Heart left ventricle (tissue), 13 donors: ENCODE measurements around the gene CNTN4.

Experiments used
- POLR2A ChIP-seq, 2 donors: fragments of 450-650 bp; IDR thresholded peaks; one replicate each; pipeline ENCODE4 v1.6.1; 2017; ENCODE audit warnings: antibody characterized with exemption in 2 of 2, mild to moderate bottlenecking in 2 of 2, moderate library complexity in 2 of 2
- TF ChIP-seq, protein P1 (sequence below), 12 donors: fragments of 200-600 bp; sonication (generic) in 4 of 12; IDR thresholded peaks; one replicate each; pipeline versions ENCODE4 v1.5.0 to v1.8.0; 2018 to 2022; ENCODE audit warnings: antibody characterized with exemption in 12 of 12, mild to moderate bottlenecking in 5 of 12
- donor health status: ischemic (EF 13 %, LVEDD 7.1; RV severe dilation, severe dysfunction).
- donor health status: DM: no; HTN: yes; CAD: no.
- donor health status: DM: no; HTN: no; CAD: no.
- donor health status: ischemic (EF 25% LVEDD 6.9; RV normal size, moderate dysfunction).
- donor health status: ischemic (EF 25% LVEDD 5.7; RV mildly dilated, moderate dysfunction).
- donor health status: ischemic (EF 35%, LVEDD 5.7; RV mildly dilated, moderate dysfunction).
- donor health status: nonischemic (EF 11% LVEDD 7.7; RV severe dilation, severe dysfunction).
- donor health status: DM: yes; HTN: yes; CAD: no.
- donor health status: PGD.
- donor health status: ischemic (EF 29% LVEDD 5.4; RV normal size, mild dysfunction).
- donor health status: nonischemic (EF 23%, LVEDD 6.1; RV moderate dilation, normal function).

DNA sequence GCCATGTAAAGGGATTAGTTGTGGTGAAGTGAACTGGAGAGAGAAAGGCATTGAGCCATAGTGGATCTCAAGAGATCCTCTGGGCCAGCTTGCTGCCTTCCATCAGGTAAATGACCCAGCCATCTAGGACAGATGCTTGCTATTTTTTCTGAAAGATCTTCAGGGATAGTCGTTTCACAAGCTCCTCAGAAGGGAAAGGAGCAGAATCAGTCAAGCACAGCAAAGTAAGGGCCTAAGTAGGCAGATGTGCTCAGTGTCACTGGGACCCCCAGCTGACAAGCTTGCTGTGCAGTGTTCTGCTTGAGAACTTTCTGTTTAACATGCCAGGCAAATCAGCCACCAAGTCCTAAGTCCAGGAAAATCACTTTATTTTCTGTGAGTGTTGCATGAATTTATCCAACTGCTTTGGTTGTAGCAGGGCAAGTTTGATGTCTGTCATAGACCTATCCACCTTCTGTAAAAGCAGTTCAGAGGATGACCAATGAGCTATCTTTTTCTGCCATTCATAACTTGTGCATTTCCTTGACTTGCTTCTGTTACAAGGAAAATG, 691.7 kb downstream of the CNTN4 start:
- no peak for TF ChIP-seq POLR2A (IDR thresholded peaks at IDR 0.05)
- TF ChIP-seq, protein P1, sequence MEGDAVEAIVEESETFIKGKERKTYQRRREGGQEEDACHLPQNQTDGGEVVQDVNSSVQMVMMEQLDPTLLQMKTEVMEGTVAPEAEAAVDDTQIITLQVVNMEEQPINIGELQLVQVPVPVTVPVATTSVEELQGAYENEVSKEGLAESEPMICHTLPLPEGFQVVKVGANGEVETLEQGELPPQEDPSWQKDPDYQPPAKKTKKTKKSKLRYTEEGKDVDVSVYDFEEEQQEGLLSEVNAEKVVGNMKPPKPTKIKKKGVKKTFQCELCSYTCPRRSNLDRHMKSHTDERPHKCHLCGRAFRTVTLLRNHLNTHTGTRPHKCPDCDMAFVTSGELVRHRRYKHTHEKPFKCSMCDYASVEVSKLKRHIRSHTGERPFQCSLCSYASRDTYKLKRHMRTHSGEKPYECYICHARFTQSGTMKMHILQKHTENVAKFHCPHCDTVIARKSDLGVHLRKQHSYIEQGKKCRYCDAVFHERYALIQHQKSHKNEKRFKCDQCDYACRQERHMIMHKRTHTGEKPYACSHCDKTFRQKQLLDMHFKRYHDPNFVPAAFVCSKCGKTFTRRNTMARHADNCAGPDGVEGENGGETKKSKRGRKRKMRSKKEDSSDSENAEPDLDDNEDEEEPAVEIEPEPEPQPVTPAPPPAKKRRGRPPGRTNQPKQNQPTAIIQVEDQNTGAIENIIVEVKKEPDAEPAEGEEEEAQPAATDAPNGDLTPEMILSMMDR (IDR thresholded peaks at IDR 0.05): no peak
